ENCODE data around the gene MXRA8.
A peak's percentile ranks its signal among the peaks of the same experiment; 100 is the strongest.
"Not testable (repeated sequence)": the region's sequence is repeated elsewhere in the genome, so short reads cannot be mapped to it uniquely, and the experiment has no call there.

Gene MXRA8

DNA sequence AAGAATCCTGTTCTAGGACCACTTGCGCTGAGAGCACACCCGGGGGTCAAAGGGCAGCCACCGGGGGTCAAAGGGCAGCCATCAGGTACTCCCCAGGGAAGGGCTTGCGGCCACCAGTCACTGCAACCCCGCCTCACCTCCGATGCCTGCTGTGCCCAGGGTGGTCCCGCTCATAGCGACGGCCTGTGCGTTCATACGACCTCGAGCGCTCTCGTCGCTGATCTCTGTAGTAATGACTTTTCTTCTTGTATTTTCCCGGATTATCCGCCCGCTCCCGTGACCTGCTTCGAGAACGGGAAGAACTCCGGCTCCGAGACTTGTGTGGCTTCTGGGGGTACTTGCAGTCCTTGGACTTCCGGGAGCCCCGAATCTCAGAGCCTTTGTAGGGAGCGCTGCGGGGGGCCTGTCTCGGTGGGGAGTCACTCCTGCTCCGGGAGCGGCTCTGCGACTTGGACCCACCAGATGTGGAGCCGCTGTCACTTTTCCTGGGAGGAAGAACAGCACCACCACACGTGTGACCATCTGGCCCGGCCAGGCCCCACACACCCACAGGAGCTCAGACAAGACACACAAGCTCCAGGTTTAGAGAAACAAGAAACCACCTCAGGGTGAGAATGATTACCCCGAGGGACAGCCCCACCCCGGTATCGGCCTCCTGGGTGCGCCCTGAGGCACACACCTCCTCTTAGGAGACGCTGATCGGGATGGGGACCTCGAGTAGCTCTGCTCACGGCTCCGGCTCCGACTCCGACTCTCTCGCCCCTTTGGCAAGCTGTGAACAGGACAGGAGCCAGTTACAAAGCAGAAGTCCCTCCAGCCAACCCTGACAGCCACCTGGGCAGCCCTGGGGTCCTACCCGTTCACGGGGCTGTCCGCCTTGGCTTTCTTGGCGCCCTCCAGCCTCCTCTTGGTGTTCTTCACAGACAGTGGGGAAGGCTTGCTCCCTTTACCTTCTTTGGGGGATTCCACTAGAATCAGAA, 29.0 kb upstream of the MXRA8 start:
- Histone ChIP-seq H3K27ac (ENCODE audit: low read length) (no peak overlapping the region), H3K36me3 (ENCODE audit: insufficient read depth, low read depth, low read length) (peaks cover 74% of the 10 kb centered on the region), H3K27me3 (ENCODE audit: insufficient read depth, low read length) (no peaks in the 10 kb centered on the region), H3K4me1 (ENCODE audit: insufficient read depth, low read length) (no peaks in the 10 kb centered on the region), H3K4me3 (ENCODE audit: low read length) (no peak overlapping the region), H3K9me3 (ENCODE audit: insufficient read depth, low read depth, low read length) (no peaks in the 10 kb centered on the region), H3K9ac (ENCODE audit: low read depth, low read length) (no peak overlapping the region)

DNA sequence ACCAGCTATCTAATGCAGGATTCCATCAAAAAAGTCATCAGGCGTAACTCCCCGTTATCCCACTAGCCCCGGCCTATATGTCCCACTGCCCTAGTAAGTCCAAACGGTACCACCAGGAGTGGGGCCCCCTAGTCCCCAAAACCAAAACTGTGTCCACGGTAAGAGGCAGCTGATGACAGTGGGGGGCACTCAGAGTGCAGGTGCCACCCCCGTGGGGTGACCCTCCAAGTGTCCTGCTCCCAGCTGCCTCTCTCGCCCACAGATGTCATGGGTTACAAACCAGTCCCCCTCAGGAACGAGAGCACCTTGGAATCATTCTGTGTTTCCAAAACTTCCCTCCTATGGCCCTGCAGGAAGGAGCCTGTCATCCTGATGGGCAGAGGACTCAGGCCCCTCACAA, 27.6 kb upstream of the MXRA8 start:
- Histone ChIP-seq H3K9ac (ENCODE audit: low read depth, low read length) (no peak overlapping the region), H3K9me3 (ENCODE audit: insufficient read depth, low read depth, low read length) (no peaks in the 10 kb centered on the region), H3K4me1 (ENCODE audit: insufficient read depth, low read length) (no peaks in the 10 kb centered on the region), H3K4me3 (ENCODE audit: low read length) (no peak overlapping the region), H3K27ac (ENCODE audit: low read length) (no peak overlapping the region), H3K27me3 (ENCODE audit: insufficient read depth, low read length) (no peaks in the 10 kb centered on the region), H3K36me3 (ENCODE audit: insufficient read depth, low read depth, low read length) (peaks cover 59% of the 10 kb centered on the region)

DNA sequence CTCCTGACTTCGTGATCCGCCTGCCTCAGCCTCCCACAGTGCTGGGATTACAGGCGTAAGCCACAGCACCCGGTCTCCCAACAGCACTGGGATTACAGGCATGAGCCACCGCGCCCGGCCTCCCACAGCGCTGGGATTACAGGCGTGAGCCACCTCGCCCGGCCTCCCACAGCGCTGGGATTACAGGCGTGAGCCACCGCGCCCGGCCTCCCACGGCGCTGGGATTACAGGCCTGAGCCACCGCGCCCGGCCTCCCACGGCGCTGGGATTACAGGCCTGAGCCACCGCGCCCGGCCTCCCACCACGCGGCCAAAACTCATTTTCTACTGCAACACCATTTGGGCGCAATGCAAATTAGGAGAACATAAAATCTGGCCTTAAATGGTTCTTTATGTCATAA, 27.0 kb upstream of the MXRA8 start:
- peaks cover 53% of the 10 kb centered on the region for H3K36me3 ChIP-seq (ENCODE audit: insufficient read depth, low read depth, low read length)
- not testable (repeated sequence) for H3K9ac ChIP-seq (ENCODE audit: low read depth, low read length); H3K9me3 ChIP-seq (ENCODE audit: insufficient read depth, low read depth, low read length); H3K27me3 ChIP-seq (ENCODE audit: insufficient read depth, low read length); H3K4me1 ChIP-seq (ENCODE audit: insufficient read depth, low read length); H3K27ac ChIP-seq (ENCODE audit: low read length); H3K4me3 ChIP-seq (ENCODE audit: low read length)

DNA sequence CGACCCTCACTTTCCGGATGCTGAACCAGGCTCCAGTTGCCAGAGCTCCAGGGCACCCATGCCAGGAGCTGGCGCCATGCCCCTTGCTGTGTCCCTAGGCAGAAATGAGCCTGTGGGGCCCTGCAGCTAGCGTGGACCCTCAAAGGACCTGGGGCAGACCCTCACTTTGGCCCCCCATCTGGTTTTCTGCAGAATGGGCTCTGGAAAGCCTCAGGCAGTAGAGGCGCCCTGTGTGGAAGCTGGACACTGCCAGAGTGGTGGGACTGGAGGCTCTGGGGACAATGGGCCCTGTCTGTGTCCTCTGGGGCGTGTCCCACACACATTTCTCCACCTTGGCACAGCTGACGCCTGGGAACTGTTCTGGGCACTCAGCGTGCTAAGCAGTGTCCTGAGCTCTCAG, 22.9 kb upstream of the MXRA8 start:
- H3K27me3 ChIP-seq (ENCODE audit: insufficient read depth, low read length) = no peaks in the 10 kb centered on the region
- H3K27ac ChIP-seq (ENCODE audit: low read length) = no peak overlapping the region
- H3K36me3 ChIP-seq (ENCODE audit: insufficient read depth, low read depth, low read length) = peaks cover 13% of the 10 kb centered on the region
- no peaks in the 10 kb centered on the region for H3K4me1 ChIP-seq (ENCODE audit: insufficient read depth, low read length)
- H3K4me3 ChIP-seq (ENCODE audit: low read length) = no peak overlapping the region
- H3K9me3 ChIP-seq (ENCODE audit: insufficient read depth, low read depth, low read length) = no peaks in the 10 kb centered on the region
- no peak overlapping the region for H3K9ac ChIP-seq (ENCODE audit: low read depth, low read length)

DNA sequence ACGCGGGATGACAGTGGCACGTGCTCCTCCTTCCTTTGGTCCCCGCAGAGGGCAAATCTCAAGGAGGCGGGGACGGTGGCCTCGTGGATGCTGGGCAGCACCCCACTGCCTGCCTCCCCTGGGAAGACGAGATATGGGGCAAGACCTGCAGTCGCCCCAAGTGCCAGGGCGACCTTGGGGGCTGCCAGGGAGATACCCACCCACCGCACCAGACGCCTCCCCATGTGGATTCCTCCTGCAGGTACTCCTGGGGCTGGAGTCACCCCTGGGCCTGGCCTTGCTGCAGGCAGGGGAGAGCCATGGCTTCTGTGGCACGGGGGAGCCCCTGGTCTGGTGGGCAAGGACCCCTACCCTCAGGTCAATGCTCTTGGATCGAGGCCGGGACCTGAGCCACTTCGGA, 22.5 kb upstream of the MXRA8 start:
- H3K4me1 ChIP-seq (ENCODE audit: insufficient read depth, low read length) = no peaks in the 10 kb centered on the region
- H3K27me3 ChIP-seq (ENCODE audit: insufficient read depth, low read length) = no peaks in the 10 kb centered on the region
- H3K27ac ChIP-seq (ENCODE audit: low read length) = no peak overlapping the region
- no peak overlapping the region for H3K4me3 ChIP-seq (ENCODE audit: low read length)
- no peak overlapping the region for H3K9ac ChIP-seq (ENCODE audit: low read depth, low read length)
- peaks cover 8% of the 10 kb centered on the region for H3K36me3 ChIP-seq (ENCODE audit: insufficient read depth, low read depth, low read length)
- no peaks in the 10 kb centered on the region for H3K9me3 ChIP-seq (ENCODE audit: insufficient read depth, low read depth, low read length)

DNA sequence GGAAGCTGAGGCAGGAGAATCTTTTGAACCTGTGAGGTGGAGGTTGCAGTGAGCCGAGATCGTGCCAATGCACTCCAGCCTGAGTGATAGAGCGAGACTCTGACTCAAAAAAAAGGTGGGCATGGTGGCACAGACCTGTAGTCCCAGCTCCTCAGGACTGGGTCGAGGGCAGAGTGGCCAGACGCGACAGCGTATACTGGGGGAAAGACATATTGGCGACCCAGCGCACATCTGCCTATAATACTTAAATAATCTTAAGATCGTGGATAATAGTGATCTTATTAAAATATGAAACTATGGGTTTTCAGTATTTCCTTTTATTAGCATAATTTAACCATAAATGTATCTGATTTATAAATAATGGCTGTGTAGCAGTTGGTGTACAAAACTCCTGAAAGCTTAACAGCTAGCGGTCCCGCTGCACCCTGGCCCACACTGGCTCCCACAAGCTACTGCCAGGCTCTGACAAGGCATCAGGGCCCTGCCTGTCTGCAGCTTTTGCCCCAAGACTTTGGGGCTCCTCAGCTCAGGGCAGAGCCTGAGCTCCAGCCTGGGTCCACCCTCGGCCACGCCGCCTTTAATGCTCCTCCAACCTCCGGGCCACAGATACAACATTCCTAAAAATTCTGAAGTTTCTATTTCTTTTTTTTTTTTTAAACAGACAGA, 19.3 kb upstream of the MXRA8 start:
- Histone ChIP-seq H3K9ac (ENCODE audit: low read depth, low read length) (no peak overlapping the region), H3K36me3 (ENCODE audit: insufficient read depth, low read depth, low read length) (peaks cover 10% of the 10 kb centered on the region; the same call in 1 of the 2 replicates), H3K9me3 (ENCODE audit: insufficient read depth, low read depth, low read length) (no peaks in the 10 kb centered on the region), H3K27me3 (ENCODE audit: insufficient read depth, low read length) (no peaks in the 10 kb centered on the region), H3K4me3 (ENCODE audit: low read length) (no peak overlapping the region), H3K27ac (ENCODE audit: low read length) (no peak overlapping the region), H3K4me1 (ENCODE audit: insufficient read depth, low read length) (no peaks in the 10 kb centered on the region)

DNA sequence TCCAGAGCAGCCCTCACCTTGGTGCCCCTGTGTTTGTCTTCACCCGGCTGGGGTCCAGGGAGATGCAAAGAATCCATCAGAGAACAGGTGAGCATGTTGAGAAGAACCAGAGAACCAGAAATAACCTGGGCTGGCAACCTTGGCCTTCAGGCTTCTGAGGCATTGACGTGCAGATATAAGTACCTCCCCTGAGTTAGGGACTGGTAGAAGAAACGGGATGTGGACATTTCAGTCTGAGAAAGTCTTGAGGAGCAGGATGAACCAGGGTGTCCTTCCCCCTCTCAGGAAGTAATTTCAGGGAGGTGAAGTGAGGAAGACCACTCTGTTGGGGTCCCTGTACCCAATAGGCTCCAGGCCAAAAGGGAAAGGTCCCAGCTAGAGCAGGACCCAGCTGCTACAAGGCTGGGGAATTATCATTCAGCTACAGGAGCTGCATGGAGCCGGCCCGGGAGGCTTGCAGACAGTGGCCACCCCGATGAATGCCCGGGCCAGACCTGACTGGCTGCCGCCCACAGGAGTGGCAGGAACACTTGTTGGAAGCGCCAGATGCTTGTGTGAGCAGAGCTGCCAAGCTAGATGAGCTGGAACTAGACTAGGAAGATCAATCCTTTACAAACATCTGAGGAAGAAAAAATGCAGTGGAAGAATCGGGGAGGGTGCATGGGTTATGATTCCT, 18.3 kb upstream of the MXRA8 start:
- Histone ChIP-seq H3K9me3 (ENCODE audit: insufficient read depth, low read depth, low read length) (no peaks in the 10 kb centered on the region), H3K36me3 (ENCODE audit: insufficient read depth, low read depth, low read length) (peaks cover 10% of the 10 kb centered on the region; the same call in 1 of the 2 replicates), H3K9ac (ENCODE audit: low read depth, low read length) (no peak overlapping the region), H3K4me1 (ENCODE audit: insufficient read depth, low read length) (no peaks in the 10 kb centered on the region), H3K27ac (ENCODE audit: low read length) (no peak overlapping the region), H3K27me3 (ENCODE audit: insufficient read depth, low read length) (no peaks in the 10 kb centered on the region), H3K4me3 (ENCODE audit: low read length) (no peak overlapping the region)

DNA sequence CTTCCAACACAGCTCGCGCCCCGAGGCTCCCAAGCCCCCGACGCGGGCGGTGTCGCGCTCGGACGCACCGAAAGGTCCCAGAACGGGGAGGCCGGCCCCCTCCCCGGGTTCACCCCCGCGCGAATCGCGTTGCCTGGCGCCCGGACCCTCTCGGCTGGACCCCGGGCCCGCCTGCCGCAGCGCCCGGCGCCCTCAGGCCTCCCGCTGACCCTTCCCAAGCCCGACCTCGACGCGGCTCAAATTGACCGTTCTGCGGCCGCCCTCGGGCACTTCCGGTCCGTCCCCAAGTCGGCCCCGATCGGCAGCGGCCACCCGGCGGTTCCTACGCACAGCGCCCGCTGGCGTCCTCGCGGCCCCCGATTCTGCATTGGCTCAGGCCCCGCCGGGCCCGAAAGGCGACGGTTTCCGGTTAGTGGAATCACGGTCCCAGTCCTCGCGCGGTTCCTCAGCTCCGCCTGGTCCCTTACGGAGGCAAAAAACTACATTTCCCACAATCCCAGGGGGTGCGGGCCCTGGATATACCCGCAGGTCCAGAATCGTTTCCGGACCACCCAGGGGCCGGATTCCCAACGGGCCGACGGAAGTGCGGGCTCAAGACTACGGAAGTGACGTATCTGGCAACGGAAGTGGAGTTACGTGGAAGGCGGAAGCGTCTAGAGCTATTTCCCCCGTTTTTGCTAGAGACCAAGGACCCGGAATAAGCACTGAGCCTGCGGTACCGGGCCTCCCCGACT, 16.7 kb upstream of the MXRA8 start, which contains the start of gene AURKAIP1:
Gene AURKAIP1 (minus strand): TSS at position 279 of the 734 bp plus-strand sequence. CDS start 451 bp downstream, outside the sequence.
- Histone ChIP-seq H3K27me3 (ENCODE audit: insufficient read depth, low read length) (no peaks in the 10 kb centered on the region), H3K36me3 (ENCODE audit: insufficient read depth, low read depth, low read length) (peaks cover 10% of the 10 kb centered on the region; the same call in 1 of the 2 replicates), H3K9me3 (ENCODE audit: insufficient read depth, low read depth, low read length) (no peaks in the 10 kb centered on the region), H3K9ac (ENCODE audit: low read depth, low read length) (peak within 1 kb of the TSS; percentile 91), H3K4me1 (ENCODE audit: insufficient read depth, low read length) (no peaks in the 10 kb centered on the region), H3K27ac (ENCODE audit: low read length) (peak within 1 kb of the TSS; percentile 71), H3K4me3 (ENCODE audit: low read length) (peak within 1 kb of the TSS; percentile 87)

DNA sequence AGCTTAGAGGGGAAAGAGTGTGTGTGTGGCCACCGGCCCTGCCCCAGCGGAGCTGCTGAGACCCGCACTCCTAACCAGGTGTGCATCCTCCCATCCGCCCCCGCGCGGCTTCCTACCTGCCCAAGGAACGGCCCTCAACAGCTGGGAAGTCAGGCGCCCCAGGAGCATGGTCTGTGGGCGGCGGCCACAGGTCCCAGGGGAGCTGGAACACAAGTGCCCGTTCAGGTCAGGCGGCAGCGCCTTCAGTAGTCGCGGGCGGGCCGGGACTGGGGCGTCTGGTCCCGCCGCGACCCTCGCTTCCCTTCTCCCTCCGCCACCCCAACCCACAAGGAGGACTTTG, 16.2 kb upstream of the MXRA8 start:
- Histone ChIP-seq H3K27ac (ENCODE audit: low read length) (peak overlapping the region; percentile 65), H3K4me3 (ENCODE audit: low read length) (peak overlapping the region; percentile 87), H3K9me3 (ENCODE audit: insufficient read depth, low read depth, low read length) (no peaks in the 10 kb centered on the region), H3K9ac (ENCODE audit: low read depth, low read length) (peak overlapping the region; percentile 91), H3K4me1 (ENCODE audit: insufficient read depth, low read length) (no peaks in the 10 kb centered on the region), H3K36me3 (ENCODE audit: insufficient read depth, low read depth, low read length) (peaks cover 10% of the 10 kb centered on the region; the same call in 1 of the 2 replicates), H3K27me3 (ENCODE audit: insufficient read depth, low read length) (no peaks in the 10 kb centered on the region)

DNA sequence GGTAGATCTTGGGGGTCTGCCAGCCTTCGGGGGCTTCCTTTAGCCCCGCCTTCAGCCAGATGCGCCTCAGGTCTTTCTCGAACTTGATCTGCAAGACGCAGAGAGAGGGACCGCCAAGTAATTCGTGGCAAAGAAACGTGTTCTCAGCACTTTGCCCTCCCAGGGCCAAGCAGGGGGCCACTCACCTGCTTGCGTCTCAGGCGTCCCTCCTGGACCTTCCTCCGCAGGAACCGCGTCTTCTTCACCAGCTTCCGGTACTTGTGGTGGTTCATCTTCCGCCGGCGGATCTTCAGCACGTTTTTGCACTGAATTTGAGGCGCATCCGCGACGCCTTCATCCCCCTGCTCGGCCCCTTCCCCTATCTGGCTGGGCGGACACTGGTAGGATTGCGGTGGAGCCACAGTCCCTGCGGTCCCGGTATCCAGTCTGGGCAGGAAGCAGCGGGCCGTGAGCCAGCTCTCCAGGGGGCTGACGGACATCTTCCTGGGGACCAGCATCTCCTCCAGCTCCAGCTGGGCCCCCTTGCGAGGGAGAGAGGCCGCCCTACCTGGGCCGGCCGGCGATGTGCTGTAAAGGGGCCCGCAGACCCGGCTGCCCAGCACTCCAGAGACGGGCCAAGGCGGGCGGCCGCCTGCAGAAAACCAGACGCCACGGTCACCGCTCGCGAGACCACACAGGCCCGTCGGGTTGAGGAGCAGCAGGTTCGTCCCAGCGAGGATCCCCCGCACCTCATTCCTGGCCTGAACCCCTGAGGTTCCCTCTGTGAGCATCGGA, 15.6 kb upstream of the MXRA8 start:
- H3K27ac ChIP-seq (ENCODE audit: low read length) = no peak overlapping the region

More for the DNA sequence above, 15.6 kb upstream of the MXRA8 start:
- Histone ChIP-seq H3K27me3 (ENCODE audit: insufficient read depth, low read length) (no peaks in the 10 kb centered on the region), H3K4me1 (ENCODE audit: insufficient read depth, low read length) (no peaks in the 10 kb centered on the region), H3K4me3 (ENCODE audit: low read length) (peak overlapping the region; percentile 87), H3K9ac (ENCODE audit: low read depth, low read length) (peak overlapping the region; percentile 91), H3K9me3 (ENCODE audit: insufficient read depth, low read depth, low read length) (no peaks in the 10 kb centered on the region), H3K36me3 (ENCODE audit: insufficient read depth, low read depth, low read length) (peaks cover 10% of the 10 kb centered on the region; the same call in 1 of the 2 replicates)

Data from iPS-20b (cell line).